NCI-H748 (cell line): Measurements from ENCODE around the gene AK1.

ENCODE experiments used
- DNase-seq: peaks from one replicate; lab custom pipeline; 2025; ENCODE audit not compliant: unreplicated experiment; lab: John Stamatoyannopoulos, UW

The AK1 gene

GRCh38 chr9:127877566-127877998 is at the start of gene AK1:
Gene AK1 (minus strand): TSS chr9:127877675. CDS start chr9:127874617, 3,058 bp downstream.
- peak; percentile 78 for DNase-seq

- DNase-seq, result peak; percentile 67
Measured at GRCh38 chr9:127926906-127927200, 49.4 kb upstream of the AK1 start.

GRCh38 chr9:127925959-127926905 is 48.8 kb upstream of the AK1 start:
- no peak for DNase-seq

- DNase-seq, result no peak
Measured at GRCh38 chr9:127924736-127925444, 47.4 kb upstream of the AK1 start.

- DNase-seq, result no peak
Measured at GRCh38 chr9:127923771-127924170, 46.3 kb upstream of the AK1 start.

- no peak for DNase-seq
Measured at GRCh38 chr9:127923046-127923445, 45.6 kb upstream of the AK1 start.

GRCh38 chr9:127921557-127922120 is 44.2 kb upstream of the AK1 start:
- DNase-seq, result peak; percentile 48

- no peak for DNase-seq
Measured at GRCh38 chr9:127920794-127921193, 43.3 kb upstream of the AK1 start.

GRCh38 chr9:127919253-127919815 is 41.9 kb upstream of the AK1 start:
- DNase-seq, result no peak

- no peak for DNase-seq
Measured at GRCh38 chr9:127918183-127919107, 41.0 kb upstream of the AK1 start.

- no peak for DNase-seq
Measured at GRCh38 chr9:127917603-127918002, 40.1 kb upstream of the AK1 start.

GRCh38 chr9:127916720-127917581 is 39.5 kb upstream of the AK1 start, which contains the start of gene ST6GALNAC4:
Gene ST6GALNAC4 (minus strand): TSS chr9:127917041. CDS start chr9:127916419, 622 bp downstream.
- DNase-seq, result peak; percentile 89

GRCh38 chr9:127915801-127916719 is 38.6 kb upstream of the AK1 start:
- no peak for DNase-seq

GRCh38 chr9:127915325-127915752 is 37.9 kb upstream of the AK1 start:
- DNase-seq, result no peak

- DNase-seq, result no peak
Measured at GRCh38 chr9:127913682-127914081, 36.2 kb upstream of the AK1 start.

- peak; percentile 23 for DNase-seq
Measured at GRCh38 chr9:127912882-127913281, 35.4 kb upstream of the AK1 start.

GRCh38 chr9:127912296-127912695 is 34.8 kb upstream of the AK1 start:
- no peak for DNase-seq

- DNase-seq, result no peak
Measured at GRCh38 chr9:127910613-127911205, 33.2 kb upstream of the AK1 start.
